IMR-90 (cell line): ENCODE data around the gene CIAO2B. TPM values are rescaled to one million over a fixed set of nuclear protein-coding genes. Genes with fewer than 3 reads are reported as not detected.

ENCODE experiments used
- ATAC-seq: fragments of 200-7000 bp; cut with Tn5 transposase; 2 replicates; pipeline ENCODE4 v1.9.1; 2020; ENCODE audit warnings: low read depth, mild to moderate bottlenecking, moderate library complexity
- BruUV-seq: library from RNA; stranded (reverse); fragments of 400-500 nt; replicated peaks from 2 replicates; lab custom pipeline; 2021; lab: Mats Ljungman, UMichigan
- CTCF ChIA-PET: fragments of 300-600 bp; formaldehyde crosslinking; extraction: SDS; loops from one replicate; lab custom pipeline; 2021; ENCODE audit warnings: antibody characterized with exemption; lab: Yijun Ruan, JAX
- POLR2A ChIA-PET: fragments of 300-600 bp; sonication (Branson Sonifier 250); formaldehyde crosslinking; loops from one replicate; lab custom pipeline; 2022; ENCODE audit warnings: antibody characterized with exemption; ENCODE audit not compliant: unreplicated experiment; lab: Charles Lee
- DNase-seq: peaks from one replicate; pipeline ENCODE4 v3.0.0; 2013
- H2AFZ ChIP-seq: replicated peaks from 2 replicates; pipeline ENCODE3; 2013; ENCODE audit warnings: low read length, mild to moderate bottlenecking; ENCODE audit not compliant: poor library complexity
- H2AK5ac ChIP-seq: 2 replicates; pipeline ENCODE4 v1.6.1; 2013; ENCODE audit warnings: low read depth, low read length, inconsistent platforms
- H2AK9ac ChIP-seq: replicated peaks from 2 replicates; pipeline ENCODE3; 2013; ENCODE audit warnings: mild to moderate bottlenecking, low read depth, low read length, moderate library complexity; ENCODE audit not compliant: poor library complexity
- H2BK120ac ChIP-seq: 2 replicates; pipeline ENCODE4 v1.6.1; 2013; ENCODE audit warnings: low read depth, low read length, inconsistent platforms
- H2BK15ac ChIP-seq: 3 replicates; pipeline ENCODE4 v1.6.1; 2013; ENCODE audit warnings: low read depth, low read length, inconsistent platforms
- H2BK20ac ChIP-seq: 2 replicates; pipeline ENCODE4 v1.6.1; 2013; ENCODE audit warnings: low read depth, mild to moderate bottlenecking, inconsistent platforms, low read length, moderate library complexity
- H2BK5ac ChIP-seq: 2 replicates; pipeline ENCODE4 v1.6.1; 2013; ENCODE audit warnings: mild to moderate bottlenecking, low read depth, low read length, inconsistent platforms; ENCODE audit not compliant: poor library complexity, severe bottlenecking
- H3K14ac ChIP-seq: replicated peaks from 2 replicates; pipeline ENCODE4 v1.6.1; 2013; ENCODE audit warnings: low read depth, low read length, inconsistent platforms
- H3K18ac ChIP-seq: 2 replicates; pipeline ENCODE4 v1.6.1; 2013; ENCODE audit warnings: low read depth, low read length, control low read depth
- H3K23ac ChIP-seq: 2 replicates; pipeline ENCODE4 v1.6.1; 2013; ENCODE audit warnings: low read depth, low read length, inconsistent platforms
- H3K27ac ChIP-seq: 2 replicates; pipeline ENCODE4 v1.5.1; 2013; ENCODE audit warnings: mild to moderate bottlenecking, control low read depth, low read length; ENCODE audit not compliant: insufficient read depth
- H3K27me3 ChIP-seq: 2 replicates; pipeline ENCODE4 v1.6.1; 2013; ENCODE audit warnings: low read length; ENCODE audit not compliant: control insufficient read depth, insufficient read depth
- H3K36me3 ChIP-seq: 2 replicates; pipeline ENCODE4 v1.6.1; 2013; ENCODE audit warnings: low read length, mixed read lengths; ENCODE audit not compliant: control insufficient read depth, insufficient read depth
- H3K4ac ChIP-seq: 2 replicates; pipeline ENCODE4 v1.6.1; 2013; ENCODE audit warnings: low read depth, low read length, inconsistent platforms
- H3K4me1 ChIP-seq: 2 replicates; pipeline ENCODE4 v1.6.1; 2013; ENCODE audit warnings: low read length, mixed read lengths; ENCODE audit not compliant: control insufficient read depth, insufficient read depth
- H3K4me2 ChIP-seq: 2 replicates; pipeline ENCODE4 v1.6.1; 2013; ENCODE audit warnings: low read depth, mild to moderate bottlenecking, control low read depth, low read length, moderate library complexity
- H3K4me3 ChIP-seq: 2 replicates; pipeline ENCODE4 v1.5.1; 2013; ENCODE audit warnings: low read depth, mild to moderate bottlenecking, control low read depth, low read length, moderate library complexity; ENCODE audit not compliant: insufficient read depth
- H3K56ac ChIP-seq: 2 replicates; pipeline ENCODE4 v1.6.1; 2013; ENCODE audit warnings: low read length, inconsistent platforms; ENCODE audit not compliant: insufficient read depth; ENCODE audit errors: extremely low read depth
- H3K79me1 ChIP-seq, 2 experiments: 2 replicates each; pipeline ENCODE4 v1.6.1; 2013; ENCODE audit warnings: low read length in 2 of 2, inconsistent platforms in 1 of 2, low read depth in 1 of 2
- H3K9ac ChIP-seq: 2 replicates; pipeline ENCODE4 v1.6.1; 2013; ENCODE audit warnings: low read depth, low read length, control low read depth
- H3K9me1 ChIP-seq: 2 replicates; pipeline ENCODE4 v1.6.1; 2013; ENCODE audit warnings: low read length, inconsistent platforms; ENCODE audit not compliant: insufficient read depth
- H3K9me3 ChIP-seq: 2 replicates; pipeline ENCODE4 v1.6.1; 2013; ENCODE audit warnings: low read length; ENCODE audit not compliant: control insufficient read depth, insufficient read depth
- H4K20me1 ChIP-seq: 2 replicates; pipeline ENCODE4 v1.6.1; 2013; ENCODE audit warnings: low read length, inconsistent platforms; ENCODE audit not compliant: insufficient read depth
- H4K5ac ChIP-seq: 2 replicates; pipeline ENCODE4 v1.6.1; 2013; ENCODE audit warnings: mild to moderate bottlenecking, low read depth, low read length, control low read depth
- H4K8ac ChIP-seq, 2 experiments: 2 replicates each; pipeline ENCODE4 v1.6.1; 2013; ENCODE audit warnings: low read depth in 2 of 2, low read length in 2 of 2, control low read depth in 1 of 2, inconsistent platforms in 1 of 2
- H4K91ac ChIP-seq: 2 replicates; pipeline ENCODE4 v1.6.1; 2013; ENCODE audit warnings: low read depth, low read length, inconsistent platforms; ENCODE audit not compliant: insufficient read depth
- POLR2A ChIP-seq: IDR thresholded peaks from 2 replicates; pipeline ENCODE4 v1.6.1; 2012; ENCODE audit warnings: mild to moderate bottlenecking, low read depth, low read length
- RFX5 ChIP-seq: IDR thresholded peaks from 2 replicates; pipeline ENCODE4 v1.8.0; 2012; ENCODE audit warnings: low read depth, mild to moderate bottlenecking, low read length, moderate library complexity
- WGBS, 2 experiments: methylation state at CpG; one replicate each; pipeline versions ENCODE4 v1.1.5 to v1.1.7; 2013; ENCODE audit warnings: missing lambda C conversion rate in 2 of 2; ENCODE audit not compliant: insufficient read length in 1 of 2; ENCODE audit errors: extremely low coverage in 2 of 2; 5-methylcytosine and 5-hydroxymethylcytosine counted together
- dilution Hi-C: fragments of 300-500 bp; cut with HindIII; formaldehyde crosslinking; loops from one replicate; pipeline ENCODE4 v1.14.3; 2018; ENCODE audit warnings: low sequenced_read_pairs; ENCODE audit not compliant: unreplicated experiment
- in situ Hi-C: fragments of 300-500 bp; cut with MboI; formaldehyde crosslinking; loops from 3 replicates; pipeline ENCODE4 v1.14.3; 2019; ENCODE audit warnings: low sequenced_read_pairs, inconsistent platforms, mixed read lengths
- intact Hi-C: fragments of 100-400 bp; cut with micrococcal nuclease; formaldehyde crosslinking; loops from 2 replicates; pipeline ENCODE4 v1.10.0; 2022
- polyA plus RNA-seq, 3 experiments: library from polyadenylated mRNA; depleted of rRNA; stranded (reverse); fragments of >200 nt; gene quantifications; 2 replicates each; pipeline ENCODE4 v1.2.3, GENCODE V29; 2012; ENCODE audit warnings: low replicate concordance in 1 of 3
- total RNA-seq: library from RNA; depleted of rRNA; stranded (reverse); fragments of >200 nt; gene quantifications from 2 replicates; pipeline ENCODE4 v1.2.3, GENCODE V29; 2012

The CIAO2B gene
- total and polyA plus RNA-seq, 2 of the 4 experiments (the other 2 are of a cell fraction), result 148 to 234 TPM

- no peak for TF ChIP-seq POLR2A
Observed at GRCh38 chr16:66906916-66907836, 27.0 kb downstream of the CIAO2B start (continued).

DNA sequence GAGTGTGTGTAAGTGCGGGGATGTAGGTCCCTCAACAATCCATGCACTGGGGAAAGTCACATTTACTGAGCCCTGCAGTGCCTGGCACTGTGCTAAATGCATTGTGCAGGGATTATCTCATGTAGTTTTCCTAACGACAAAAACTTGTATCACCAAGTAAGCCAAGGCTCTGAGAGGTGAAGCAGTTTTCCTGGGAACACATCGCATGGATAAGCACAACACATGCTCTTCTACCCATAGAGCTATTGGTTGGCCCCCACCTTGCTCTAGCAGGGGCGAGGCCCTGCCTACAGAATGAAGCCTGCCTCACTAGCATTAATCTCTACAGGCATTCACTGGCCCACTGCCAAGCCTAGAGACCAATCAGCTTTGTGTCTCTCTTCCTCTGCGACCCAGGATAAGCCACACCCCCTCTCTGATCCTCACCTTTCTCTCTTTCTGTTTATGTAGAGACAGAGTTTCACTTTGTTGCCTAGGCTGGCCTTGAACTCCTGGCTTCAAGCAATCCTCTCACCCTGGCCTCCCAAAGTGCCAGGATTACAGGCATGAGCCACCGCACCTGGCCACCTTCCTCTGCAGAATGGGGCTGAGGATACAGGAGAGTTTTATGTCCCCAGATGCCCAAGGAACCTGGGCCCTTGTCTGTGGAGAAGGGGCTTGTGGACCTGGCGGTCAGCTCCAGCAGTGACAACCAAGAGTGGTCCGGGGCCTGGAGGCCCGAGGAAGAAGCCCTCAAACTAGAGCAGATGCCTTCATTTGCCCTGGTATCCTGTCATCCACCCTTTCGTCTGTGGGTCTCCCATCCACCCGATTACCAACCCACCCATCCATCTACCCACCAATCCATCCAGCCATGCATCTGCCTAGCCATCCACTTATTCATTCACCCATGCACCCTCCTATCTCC is 28.3 kb downstream of the CIAO2B start:
- Histone ChIP-seq H3K56ac (no peak overlapping the region), H3K9me1 (peaks cover 34% of the 10 kb centered on the region), H2BK120ac (peak overlapping the region; percentile 75), H4K91ac (peak overlapping the region; percentile 77), H3K4me1 (peaks cover 29% of the 10 kb centered on the region), H3K4ac (peak overlapping the region; percentile 90), H3K36me3 (no peaks in the 10 kb centered on the region), H3K9me3 (no peaks in the 10 kb centered on the region), H3K79me1 (peaks cover 0 to 10% of the 10 kb centered on the region in 2 experiments; a peak in 1 of 4 replicates), H4K8ac (peak overlapping the region; percentile 52 to 97; a peak in 3 of 4 replicates), H2BK20ac (peak overlapping the region; percentile 90), H2AK9ac (peak overlapping the region; percentile 45), H4K5ac (peak overlapping the region; percentile 58), H4K20me1 (no peaks in the 10 kb centered on the region), H2AK5ac (peak overlapping the region; percentile 89), H3K4me3 (no peak overlapping the region), H3K23ac (peak overlapping the region; percentile 70), H3K9ac (no peak overlapping the region; the same call in 1 of the 2 replicates), H3K4me2 (peak overlapping the region; percentile 54), H3K14ac (peak overlapping the region; percentile 90), H2BK5ac (peak overlapping the region; percentile 14), H3K27me3 (no peaks in the 10 kb centered on the region), H3K27ac (peak overlapping the region; percentile 26; the same call in 1 of the 2 replicates), H3K18ac (peak overlapping the region; percentile 81), H2BK15ac (peak overlapping the region; percentile 80; the same call in 1 of the 3 replicates), H2AFZ (peak overlapping the region; percentile 69)
- ATAC-seq, result no peak
- WGBS, 2 experiments, result 90% methylated on average over 2 of the region's 11 CpGs; no CpG with 5 or more reads in 1 of the 2 experiments
- BruUV-seq, result no TSS peak
- in situ Hi-C loops (no loop called here), dilution Hi-C loops (no loop called here), intact Hi-C loops (no loop called here)
- no peak for DNase-seq
- TF ChIP-seq RFX5, result no peak
- POLR2A ChIA-PET, result no interaction called here
- CTCF ChIA-PET, result interaction anchor here (1.2 to 1.4 kb wide), 2 partner anchors 23 to 33 kb away, joined by 4 to 5 read pairs; no protein-coding TSS in a partner anchor
